ENCODE measurements around the gene MBL2.

MBL2 gene

DNA sequence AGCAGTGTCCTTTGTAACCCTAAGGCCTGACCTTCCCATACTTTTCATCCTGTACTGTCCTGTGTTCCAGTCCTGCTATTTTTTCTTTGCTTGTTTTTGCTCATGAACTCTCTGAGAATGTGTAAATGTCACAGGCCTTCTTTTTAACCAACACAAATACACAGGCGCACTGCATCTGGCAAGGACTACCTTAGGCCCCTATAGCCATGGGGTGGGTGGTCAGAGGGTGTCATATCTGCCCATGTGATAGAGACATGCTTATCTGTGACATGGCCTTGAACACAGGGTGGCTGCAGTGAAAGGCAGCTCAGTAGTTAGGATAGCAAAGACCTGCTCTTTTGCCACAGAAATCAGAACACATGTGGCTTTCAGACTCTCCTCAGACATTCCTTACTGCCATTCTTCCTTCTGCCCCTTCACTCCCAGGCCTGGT is 3.9 kb upstream of the MBL2 start:
- Mint-ChIP-seq H3K9me3 (no peaks in the 10 kb centered on the region), H3K36me3 (ENCODE audit: low read depth) (no peaks in the 10 kb centered on the region), H3K4me1 (no peaks in the 10 kb centered on the region), H3K4me3 (no peak overlapping the region), H3K27me3 (ENCODE audit: low read depth) (no peaks in the 10 kb centered on the region), H3K27ac (no peak overlapping the region)
- TF ChIP-seq, protein P1, sequence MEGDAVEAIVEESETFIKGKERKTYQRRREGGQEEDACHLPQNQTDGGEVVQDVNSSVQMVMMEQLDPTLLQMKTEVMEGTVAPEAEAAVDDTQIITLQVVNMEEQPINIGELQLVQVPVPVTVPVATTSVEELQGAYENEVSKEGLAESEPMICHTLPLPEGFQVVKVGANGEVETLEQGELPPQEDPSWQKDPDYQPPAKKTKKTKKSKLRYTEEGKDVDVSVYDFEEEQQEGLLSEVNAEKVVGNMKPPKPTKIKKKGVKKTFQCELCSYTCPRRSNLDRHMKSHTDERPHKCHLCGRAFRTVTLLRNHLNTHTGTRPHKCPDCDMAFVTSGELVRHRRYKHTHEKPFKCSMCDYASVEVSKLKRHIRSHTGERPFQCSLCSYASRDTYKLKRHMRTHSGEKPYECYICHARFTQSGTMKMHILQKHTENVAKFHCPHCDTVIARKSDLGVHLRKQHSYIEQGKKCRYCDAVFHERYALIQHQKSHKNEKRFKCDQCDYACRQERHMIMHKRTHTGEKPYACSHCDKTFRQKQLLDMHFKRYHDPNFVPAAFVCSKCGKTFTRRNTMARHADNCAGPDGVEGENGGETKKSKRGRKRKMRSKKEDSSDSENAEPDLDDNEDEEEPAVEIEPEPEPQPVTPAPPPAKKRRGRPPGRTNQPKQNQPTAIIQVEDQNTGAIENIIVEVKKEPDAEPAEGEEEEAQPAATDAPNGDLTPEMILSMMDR (IDR thresholded peaks at IDR 0.05; ENCODE audit: unreplicated experiment in 3 of 3): no peak

DNA sequence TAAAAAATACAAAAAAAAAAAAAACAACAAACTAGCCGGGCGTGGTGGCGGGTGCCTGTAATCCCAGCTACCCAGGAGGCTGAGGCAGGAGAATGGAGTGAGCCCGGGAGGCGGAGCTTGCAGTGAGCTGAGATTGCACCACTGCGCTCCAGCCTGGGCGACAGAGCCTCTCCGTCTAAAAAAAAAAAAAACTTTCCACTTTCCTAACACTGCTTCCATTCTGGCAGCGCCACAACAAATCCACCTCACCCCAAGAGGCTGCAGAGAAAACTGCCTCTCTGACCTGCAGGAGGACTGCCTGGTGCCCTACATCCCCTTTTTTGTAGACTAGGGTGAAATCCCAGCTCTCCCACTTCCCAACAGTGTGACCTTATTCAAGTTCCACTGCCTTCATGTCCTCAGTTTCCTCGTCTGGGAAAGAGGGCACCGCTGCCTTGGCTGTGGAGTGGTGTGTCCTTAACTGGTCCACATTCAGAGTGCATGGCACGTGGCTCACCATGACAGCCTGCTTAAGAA is 2.6 kb upstream of the MBL2 start:
- TF ChIP-seq, protein P1 (IDR thresholded peaks at IDR 0.05; ENCODE audit: unreplicated experiment in 3 of 3): no peak
- no peaks in the 10 kb centered on the region for H3K9me3 Mint-ChIP-seq
- H3K4me3 Mint-ChIP-seq: no peak overlapping the region
- H3K4me1 Mint-ChIP-seq: no peaks in the 10 kb centered on the region
- no peaks in the 10 kb centered on the region for H3K36me3 Mint-ChIP-seq (ENCODE audit: low read depth)
- H3K27me3 Mint-ChIP-seq (ENCODE audit: low read depth): no peaks in the 10 kb centered on the region
- H3K27ac Mint-ChIP-seq: no peak overlapping the region

DNA sequence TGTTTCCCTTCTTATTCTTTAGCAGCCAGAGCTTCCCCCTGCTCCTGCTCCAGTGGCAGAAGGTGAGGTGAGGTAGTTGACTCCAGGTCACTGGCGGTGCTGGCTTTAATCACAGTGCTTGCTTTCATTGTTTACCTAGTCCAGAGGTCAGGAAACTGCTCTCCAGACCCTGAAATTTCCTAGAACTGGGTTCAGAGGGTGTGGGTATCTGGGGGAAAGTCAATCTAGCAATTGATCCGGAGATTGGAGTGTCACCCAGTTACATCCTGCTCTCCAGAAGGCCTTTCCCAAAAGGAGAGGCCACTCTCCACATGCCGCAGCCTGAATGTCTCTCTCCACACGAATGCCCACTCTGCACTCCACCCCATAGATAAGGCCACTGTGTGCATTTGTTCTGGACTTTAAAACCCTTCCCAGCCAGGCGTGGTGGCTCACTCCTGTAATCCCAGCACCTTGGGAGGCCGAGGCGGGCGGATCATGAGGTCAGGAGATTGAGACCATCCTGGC is 2.1 kb upstream of the MBL2 start:
- no peaks in the 10 kb centered on the region for H3K36me3 Mint-ChIP-seq (ENCODE audit: low read depth)
- H3K4me1 Mint-ChIP-seq: no peaks in the 10 kb centered on the region
- H3K4me3 Mint-ChIP-seq: no peak overlapping the region

DNA sequence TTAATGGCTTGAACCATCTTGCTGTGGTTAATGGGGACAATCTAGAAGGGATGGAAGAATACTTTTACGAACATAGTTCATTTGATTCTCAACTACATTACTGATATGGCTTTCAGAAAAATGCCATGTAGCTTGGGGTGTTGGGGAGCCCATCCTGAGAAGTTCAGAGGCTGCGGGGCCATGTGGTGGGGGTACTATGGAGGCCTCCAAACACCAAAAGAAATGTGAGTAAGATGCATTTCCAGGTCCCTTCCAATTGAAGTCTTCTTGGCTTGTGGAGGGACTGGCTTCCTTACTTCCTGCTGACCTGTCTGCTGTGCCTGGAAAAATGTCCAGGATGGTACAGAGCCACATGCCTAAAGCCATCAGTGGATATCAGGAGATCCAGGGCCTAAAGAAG is 1.6 kb upstream of the MBL2 start:
- no peak overlapping the region for H3K4me3 Mint-ChIP-seq
- no peaks in the 10 kb centered on the region for H3K36me3 Mint-ChIP-seq (ENCODE audit: low read depth)
- H3K27me3 Mint-ChIP-seq (ENCODE audit: low read depth): no peaks in the 10 kb centered on the region
- H3K9me3 Mint-ChIP-seq: no peaks in the 10 kb centered on the region
- H3K4me1 Mint-ChIP-seq: no peaks in the 10 kb centered on the region
- TF ChIP-seq, protein P1 (IDR thresholded peaks at IDR 0.05; ENCODE audit: unreplicated experiment in 3 of 3): no peak
- H3K27ac Mint-ChIP-seq: no peak overlapping the region

More for the DNA sequence above, 2.1 kb upstream of the MBL2 start:
- H3K27me3 Mint-ChIP-seq (ENCODE audit: low read depth): no peaks in the 10 kb centered on the region
- no peak overlapping the region for H3K27ac Mint-ChIP-seq
- H3K9me3 Mint-ChIP-seq: no peaks in the 10 kb centered on the region
- TF ChIP-seq, protein P1 (IDR thresholded peaks at IDR 0.05; ENCODE audit: unreplicated experiment in 3 of 3): no peak

DNA sequence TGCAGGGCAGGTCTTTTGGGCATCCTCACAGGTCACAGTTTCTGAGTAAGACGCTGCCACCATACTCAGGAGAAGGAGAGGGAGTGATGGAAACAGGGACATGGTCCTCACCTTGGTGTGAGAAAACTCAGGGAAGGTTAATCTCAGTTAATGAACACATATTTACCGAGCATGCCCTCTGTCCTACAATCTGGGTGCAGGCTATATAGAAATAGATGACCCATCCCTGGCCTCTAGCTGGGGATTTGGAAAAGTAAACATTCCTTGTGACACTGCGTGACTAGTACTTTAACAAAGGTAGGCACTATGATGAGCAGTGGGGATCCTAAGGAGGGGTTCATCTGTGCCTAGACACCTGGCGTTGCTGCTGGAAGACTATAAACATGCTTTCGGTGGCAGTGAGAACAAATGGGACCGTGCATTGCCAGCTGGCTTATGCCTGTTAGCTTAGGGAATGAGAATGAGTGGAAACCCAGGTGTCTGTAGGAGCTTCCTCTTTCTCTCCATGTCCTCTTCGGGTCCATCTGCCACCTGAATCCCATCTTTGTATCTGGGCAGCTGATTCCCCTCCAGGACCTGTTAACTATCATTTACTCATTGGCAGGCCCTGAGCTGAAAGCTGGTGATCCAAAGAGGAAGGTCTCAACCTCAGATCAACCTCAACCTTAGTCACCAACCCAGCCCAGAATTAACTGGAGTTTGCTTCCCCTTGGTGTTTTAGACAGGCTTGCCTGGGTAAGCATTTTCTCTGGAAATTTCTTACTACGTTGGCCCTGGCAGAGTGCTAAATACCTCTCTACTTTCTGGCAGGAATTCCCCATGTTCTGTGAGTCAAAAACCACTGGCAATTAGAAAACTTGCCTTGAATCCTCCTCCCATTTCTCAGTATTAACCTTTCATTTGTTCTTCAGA is 794 bp downstream of the MBL2 start:
- Mint-ChIP-seq H3K4me1 (no peaks in the 10 kb centered on the region), H3K36me3 (ENCODE audit: low read depth) (no peaks in the 10 kb centered on the region), H3K9me3 (no peaks in the 10 kb centered on the region), H3K4me3 (no peak overlapping the region), H3K27me3 (ENCODE audit: low read depth) (no peaks in the 10 kb centered on the region), H3K27ac (no peak overlapping the region)
- TF ChIP-seq, protein P1 (IDR thresholded peaks at IDR 0.05; ENCODE audit: unreplicated experiment in 3 of 3): no peak
